Limb (tissue), 2 donors: ENCODE results near the gene CIB1.
A peak's percentile ranks its signal among the peaks of the same experiment; 100 is the strongest.

Source experiments
- DNase-seq, 2 donors: peaks; one replicate each; pipeline ENCODE4 v3.0.0-alpha.2; 2016; ENCODE audit errors: extremely low spot score in 2 of 2

The CIB1 gene

GRCh38 chr15:90219421-90220141 is 14.2 kb downstream of the CIB1 start:
- DNase-seq, result peak in 1 of 2 donors; percentile 54

DNA sequence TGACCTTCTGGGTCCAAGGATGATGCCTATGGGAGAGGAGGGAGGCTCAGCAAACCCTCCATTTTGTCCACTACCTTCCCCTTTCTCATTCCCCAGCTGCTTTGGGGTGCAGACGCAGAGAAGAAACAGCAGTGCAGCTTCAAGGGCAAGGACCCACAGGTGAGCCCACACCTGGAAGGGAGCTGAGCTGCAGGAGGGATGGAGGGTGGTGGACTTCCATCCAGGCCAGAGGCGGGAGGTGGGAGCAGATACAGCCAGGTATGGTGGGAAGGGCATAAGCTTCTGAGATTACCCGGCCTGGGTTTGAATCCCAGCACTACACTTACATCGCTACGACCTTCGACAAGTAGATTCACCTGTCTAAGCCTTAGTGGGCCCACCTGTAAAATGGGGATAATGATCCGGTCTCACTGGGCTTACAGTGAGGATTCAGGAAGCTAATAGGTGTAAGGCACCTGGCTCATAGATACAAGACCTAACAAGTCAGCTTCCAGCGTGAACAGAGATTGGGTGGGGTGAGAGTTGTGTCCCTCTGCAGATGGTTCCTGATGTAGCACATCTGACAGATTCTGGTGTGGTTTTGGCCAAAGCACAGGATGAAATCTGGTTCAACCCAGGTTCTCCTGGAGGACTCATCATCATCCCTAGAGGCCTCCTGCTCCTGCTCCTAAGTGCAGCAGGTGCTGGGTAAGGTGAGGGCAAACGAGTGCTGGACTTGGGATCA is 15.9 kb downstream of the CIB1 start:
- no peak for DNase-seq

GRCh38 chr15:90214553-90215196 is 19.1 kb downstream of the CIB1 start:
- no peak for DNase-seq

GRCh38 chr15:90213818-90214204 is 19.9 kb downstream of the CIB1 start:
- no peak for DNase-seq

- no peak for DNase-seq
Measured at GRCh38 chr15:90213122-90213817, 20.5 kb downstream of the CIB1 start.

- DNase-seq, result no peak
Measured at GRCh38 chr15:90212221-90213098, 21.3 kb downstream of the CIB1 start.

- DNase-seq, result no peak
Measured at GRCh38 chr15:90211440-90212143, 22.1 kb downstream of the CIB1 start.

DNA sequence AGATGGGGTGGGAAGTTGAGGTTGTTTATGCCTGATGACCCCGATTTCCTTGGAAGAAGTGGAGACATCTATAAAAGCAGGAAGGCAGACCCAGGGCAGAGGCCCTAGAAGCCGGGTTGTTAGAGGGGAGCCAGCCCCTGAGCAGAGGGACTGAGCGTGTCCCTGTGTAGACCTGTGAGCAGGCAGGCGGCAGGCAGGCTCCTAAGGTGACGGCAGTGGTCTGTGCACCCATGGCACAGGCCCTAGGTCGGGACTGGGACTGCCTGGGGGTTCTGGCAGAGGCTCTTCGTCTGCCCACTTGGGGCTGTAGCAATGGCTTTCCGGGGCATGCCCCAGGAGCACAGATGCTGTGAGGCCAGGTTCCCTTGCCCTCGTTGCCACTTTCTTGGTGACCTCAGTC is 22.7 kb downstream of the CIB1 start:
- no peak for DNase-seq

DNA sequence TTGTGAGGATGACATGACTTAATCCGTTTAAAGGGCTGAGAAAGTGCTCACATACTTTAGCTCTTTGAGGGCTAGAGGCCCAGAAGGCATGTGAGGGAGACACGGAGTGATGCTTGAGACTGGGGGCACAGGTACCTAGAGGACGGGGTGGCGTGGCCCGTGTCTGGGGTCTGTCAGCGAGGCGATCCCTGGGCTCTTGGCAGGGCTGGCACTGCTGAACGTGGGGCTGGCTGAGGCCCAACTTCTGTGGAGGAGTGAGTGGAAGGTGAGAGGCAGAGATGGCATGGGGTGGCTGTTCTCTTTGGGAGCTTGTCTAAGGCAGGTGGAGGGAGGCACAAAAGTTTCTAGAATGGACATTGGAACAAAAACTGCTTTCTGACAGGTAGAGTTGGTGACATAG is 23.1 kb downstream of the CIB1 start:
- DNase-seq, result no peak

GRCh38 chr15:90209591-90209990 is 24.1 kb downstream of the CIB1 start:
- DNase-seq, result no peak

DNA sequence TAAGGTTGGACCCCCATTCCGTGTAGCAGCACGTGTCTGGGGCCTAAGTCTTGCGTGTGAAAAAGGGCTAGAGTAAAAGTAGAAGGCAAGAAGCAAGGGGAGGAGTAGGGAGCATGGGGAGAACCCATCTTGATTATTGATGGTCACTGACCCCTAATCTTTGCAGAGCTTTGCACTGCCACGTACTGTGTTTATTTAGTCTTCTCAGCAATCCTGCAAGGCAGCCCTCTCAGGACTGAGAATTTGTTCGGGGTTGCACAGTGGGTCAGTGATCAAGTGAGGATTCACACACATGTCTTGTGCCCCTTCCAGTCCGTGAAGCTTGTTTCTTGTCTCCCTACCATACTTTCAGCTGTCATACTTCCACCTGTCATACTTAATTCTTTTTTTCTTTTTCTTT is 25.4 kb downstream of the CIB1 start:
- DNase-seq, result no peak

DNA sequence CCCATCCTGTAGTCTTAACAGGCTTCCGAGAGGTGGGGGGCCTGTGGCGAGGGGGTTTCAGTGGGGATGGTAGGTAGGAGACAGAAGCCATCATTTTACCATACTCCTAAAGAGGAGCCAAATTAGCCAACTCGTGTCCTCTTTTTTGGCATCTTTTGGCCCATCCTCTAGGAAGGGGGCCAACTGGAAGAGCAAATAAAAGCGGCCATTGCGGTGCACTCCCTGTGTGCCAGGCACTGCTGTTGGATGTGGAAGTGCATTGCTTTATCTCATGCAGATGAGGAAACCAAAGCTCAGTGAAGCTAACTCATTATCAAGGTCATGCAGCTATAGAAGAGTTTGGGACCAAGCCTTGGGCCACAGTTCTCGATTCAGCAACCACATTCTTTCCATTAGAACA is 26.5 kb downstream of the CIB1 start:
- no peak for DNase-seq

DNA sequence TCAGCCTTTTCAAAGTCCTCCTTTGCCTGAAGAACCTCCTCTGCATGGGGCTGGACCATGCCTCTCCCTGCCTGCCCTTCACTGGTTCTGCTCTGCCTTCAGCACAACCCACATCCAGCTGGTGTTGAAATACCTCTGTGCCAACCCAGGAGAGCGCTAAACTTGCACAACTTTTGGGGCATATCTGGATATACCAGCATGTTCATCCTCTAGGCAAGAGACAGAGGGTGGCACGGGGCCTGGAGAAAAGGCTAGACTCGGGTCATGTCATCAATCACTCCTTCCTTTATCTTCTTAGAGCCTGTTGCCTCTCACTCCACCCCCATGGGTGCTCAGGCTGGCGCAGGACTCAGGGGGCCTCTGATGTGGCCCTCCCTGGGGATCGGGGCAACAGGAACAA is 27.9 kb downstream of the CIB1 start:
- DNase-seq, result no peak

GRCh38 chr15:90205050-90205848 is 28.5 kb downstream of the CIB1 start:
- no peak for DNase-seq

- DNase-seq, result peak in 1 of 2 donors; percentile 58
Measured at GRCh38 chr15:90203922-90204321, 29.8 kb downstream of the CIB1 start.

- DNase-seq, result no peak
Measured at GRCh38 chr15:90203473-90203872, 30.3 kb downstream of the CIB1 start.

DNA sequence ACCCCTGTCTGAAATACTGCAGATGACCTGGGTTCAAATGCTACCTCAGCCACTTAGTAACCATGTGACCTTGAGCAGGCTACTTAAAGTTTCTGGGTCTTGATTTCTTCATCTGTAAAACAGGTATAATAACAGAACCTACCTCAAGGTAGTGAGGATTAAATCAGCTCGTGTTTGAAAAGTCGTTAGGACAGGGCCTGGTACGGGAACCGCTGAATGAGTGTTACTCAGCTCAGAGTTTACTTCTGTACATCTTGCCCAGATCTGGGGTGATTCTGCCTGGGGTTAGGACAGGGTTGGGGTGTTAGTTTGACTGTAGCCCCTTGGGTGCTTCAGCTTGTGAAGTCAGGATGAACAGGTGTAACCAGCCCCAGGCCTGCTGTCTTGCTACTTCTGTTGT is 30.8 kb downstream of the CIB1 start:
- DNase-seq, result no peak

DNA sequence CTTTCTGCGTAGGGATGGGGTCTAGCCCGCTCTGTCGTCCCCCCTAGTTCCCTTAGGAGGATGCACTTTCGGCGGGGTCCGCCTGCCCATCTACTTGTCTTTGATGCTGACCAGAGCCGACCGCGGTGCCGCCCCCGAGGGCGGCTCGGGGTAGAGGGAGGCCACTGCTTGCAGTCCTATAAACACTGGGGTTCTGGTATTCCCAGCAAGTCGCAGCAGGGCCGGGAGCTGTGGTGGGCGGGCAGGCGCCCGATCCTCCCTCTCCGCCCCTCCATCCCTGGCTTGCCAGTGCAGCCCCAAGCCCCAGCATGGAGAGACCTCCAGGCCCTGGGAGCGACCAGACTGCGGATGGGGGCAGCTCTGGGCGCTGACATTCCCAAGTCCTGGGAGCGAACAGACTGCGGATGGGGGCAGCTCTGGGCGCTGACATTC is 31.8 kb downstream of the CIB1 start:
- peak in 1 of 2 donors; percentile 52 for DNase-seq

DNA sequence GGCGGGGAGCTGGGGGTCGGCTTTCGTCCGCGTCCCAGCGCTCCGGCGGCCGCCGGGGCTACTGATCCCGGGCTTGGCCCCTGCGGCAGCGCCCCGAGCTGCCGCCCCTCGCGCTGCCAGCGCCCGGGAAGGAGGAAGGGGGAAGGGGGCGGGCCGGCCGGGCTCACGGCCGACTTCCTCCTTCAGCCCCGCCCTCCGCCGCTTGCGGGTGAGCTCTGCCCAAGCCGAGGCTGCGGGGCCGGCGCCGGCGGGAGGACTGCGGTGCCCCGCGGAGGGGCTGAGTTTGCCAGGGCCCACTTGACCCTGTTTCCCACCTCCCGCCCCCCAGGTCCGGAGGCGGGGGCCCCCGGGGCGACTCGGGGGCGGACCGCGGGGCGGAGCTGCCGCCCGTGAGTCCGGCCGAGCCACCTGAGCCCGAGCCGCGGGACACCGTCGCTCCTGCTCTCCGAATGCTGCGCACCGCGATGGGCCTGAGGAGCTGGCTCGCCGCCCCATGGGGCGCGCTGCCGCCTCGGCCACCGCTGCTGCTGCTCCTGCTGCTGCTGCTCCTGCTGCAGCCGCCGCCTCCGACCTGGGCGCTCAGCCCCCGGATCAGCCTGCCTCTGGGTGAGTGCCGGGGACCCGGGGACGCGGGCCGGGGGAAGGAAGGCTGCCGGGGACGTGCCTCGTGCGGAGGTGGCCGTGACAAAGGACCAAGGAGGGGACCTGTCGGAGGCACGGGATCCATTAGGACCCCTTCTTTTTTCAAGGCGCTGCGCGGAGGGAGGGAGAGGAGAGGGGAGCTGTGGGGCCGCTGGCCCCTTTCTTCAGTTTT is 32.4 kb downstream of the CIB1 start, which contains the start of gene SEMA4B:
Gene SEMA4B, plus strand, starts transcription at position 201 of the 814 bp plus-strand sequence. Its CDS starts 249 bp downstream, at position 450.
- peak; percentile 57 to 83 for DNase-seq
